Mammary epithelial cell (primary cell): ENCODE measurements around the gene ZNF362.

Experiments
- CTCF ChIP-seq, 2 donors: IDR thresholded peaks in 1 of 2; conservative IDR thresholded peaks in 1 of 2; 2 replicates each; pipeline ENCODE4 v1.5.1; 2011 to 2012; ENCODE audit warnings: inconsistent platforms in 2 of 2, low read length in 2 of 2, mild to moderate bottlenecking in 2 of 2, control low read depth in 1 of 2, low read depth in 1 of 2; ENCODE audit not compliant: insufficient read depth in 1 of 2; ENCODE audit errors: extremely low read depth in 1 of 2
- EZH2 ChIP-seq: IDR thresholded peaks from 2 replicates; pipeline ENCODE4 v1.6.1; 2012; ENCODE audit warnings: low read length, inconsistent platforms, borderline replicate concordance

DNA sequence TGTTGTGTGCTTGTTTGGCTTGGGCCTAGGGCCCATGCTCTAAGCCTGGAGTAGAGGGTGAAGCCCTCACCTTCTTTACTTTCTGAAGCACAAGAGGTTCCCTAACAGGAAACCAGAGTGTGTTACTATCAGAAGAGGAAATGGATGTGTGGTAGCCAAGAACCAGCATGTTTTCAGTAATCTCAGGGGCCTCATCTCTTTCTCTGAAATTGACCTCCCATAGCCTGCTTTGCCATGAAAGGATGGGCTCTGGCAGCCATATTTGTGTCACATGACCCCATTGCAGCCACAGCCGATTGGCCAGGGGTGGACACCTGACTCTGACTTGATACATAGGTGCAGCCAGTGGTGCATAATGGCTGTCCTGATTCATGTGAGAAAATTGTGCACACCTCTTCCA, 46.0 kb downstream of the ZNF362 start:
- TF ChIP-seq CTCF (conservative IDR thresholded peaks at IDR 0.05 in 1 of 2, IDR thresholded peaks at IDR 0.05 in 1 of 2; ENCODE audit: extremely low read depth in 1 of 2, insufficient read depth in 1 of 2, low read depth in 1 of 2, low read length in 2 of 2) (no peak), EZH2 (no peak)
